Right cardiac atrium (tissue), 5 donors: ENCODE data around the gene GPR143. TPM values are rescaled to one million over a fixed set of nuclear protein-coding genes. Genes with fewer than 3 reads are reported as not detected.

Source experiments
- ATAC-seq, 2 donors: fragments of 200-7000 bp; cut with Tn5 transposase; one replicate each; pipeline versions ENCODE4 v1.8.0 to v1.9.1; 2020; ENCODE audit warnings: moderate library complexity in 2 of 2, mild to moderate bottlenecking in 1 of 2
- DNase-seq, 3 donors: peaks; one replicate each; pipeline ENCODE4 v3.0.0-alpha.2; 2020
- H3K27ac ChIP-seq: one replicate; pipeline ENCODE4 v1.5.1; 2013; ENCODE audit warnings: mild to moderate bottlenecking, low read length, control low read depth, moderate library complexity
- H3K27me3 ChIP-seq: one replicate; pipeline ENCODE4 v1.6.1; 2013; ENCODE audit not compliant: control insufficient read depth, insufficient read depth
- H3K4me1 ChIP-seq: one replicate; pipeline ENCODE4 v1.6.1; 2013; ENCODE audit warnings: low read length; ENCODE audit not compliant: control insufficient read depth, insufficient read depth
- H3K4me3 ChIP-seq: one replicate; pipeline ENCODE4 v1.5.1; 2013; ENCODE audit warnings: low read length, control low read depth
- H3K9me3 ChIP-seq: one replicate; pipeline ENCODE4 v1.6.1; 2013; ENCODE audit warnings: low read length; ENCODE audit not compliant: control insufficient read depth
- WGBS: extraction: QIAGEN DNeasy Blood & Tissue Kit; methylation state at CpG from one replicate; pipeline ENCODE4 v1.1.7; 2013; 5-methylcytosine and 5-hydroxymethylcytosine counted together
- intact Hi-C, 4 donors: fragments of 100-400 bp; cut with DNase I; formaldehyde crosslinking; loops; one replicate each; pipeline versions ENCODE4 v1.11.0 to v1.14.0; 2022 to 2023
- polyA plus RNA-seq: library from polyadenylated mRNA; stranded (reverse); fragments of 200-250 nt; gene quantifications from one replicate; pipeline ENCODE4 v1.2.3, GENCODE V29; 2013
- total RNA-seq, 4 donors: library from RNA; stranded (reverse); fragmentation: NEBNext Ultra II Directional; extraction: Animal tissue kit (Norgen Biotek cat#: 25700); gene quantifications; one replicate each; pipeline ENCODE4 v1.2.1, GENCODE V29; 2021
- donor health status: healthy with polysubstance abuse.
- donor health status: DM: no; HTN: yes; CAD: no.
- donor health status: DM: no; HTN: no; CAD: no.
- donor health status: DM: no; HTN: yes; CAD: no; lungs with severe emphysema.
- donor health status: DM: yes; HTN: yes; CAD: no.

The GPR143 gene
- total and polyA plus RNA-seq, 5 donors, result 0.14 to 0.28 (median 0.23) TPM; not detected in 1

DNA sequence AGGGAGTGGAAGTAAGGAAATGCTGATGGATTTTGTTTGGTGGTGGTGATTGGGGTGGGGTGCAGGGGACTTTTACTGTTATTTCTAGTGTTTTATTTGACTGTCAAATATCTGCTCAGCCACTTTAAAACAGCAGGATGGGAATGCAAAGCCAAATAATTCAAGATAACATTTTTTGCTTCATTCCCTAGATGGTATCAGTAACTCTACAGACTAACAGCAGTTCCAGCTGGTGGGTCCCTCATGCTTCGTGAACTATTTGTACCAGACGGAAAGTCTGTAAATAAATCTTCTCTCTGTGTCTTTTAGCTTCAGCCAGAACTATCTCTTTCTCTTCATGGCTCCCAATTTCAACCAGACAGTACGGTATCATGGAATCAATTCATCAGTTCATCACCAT is 27.5 kb downstream of the GPR143 start:
- no peaks in the 10 kb centered on the region for H3K9me3 ChIP-seq
- intact Hi-C loops, result no loop called here
- H3K27me3 ChIP-seq, result no peaks in the 10 kb centered on the region
- H3K4me3 ChIP-seq, result no peak overlapping the region
- no peak for DNase-seq
- no peak overlapping the region for H3K27ac ChIP-seq
- H3K4me1 ChIP-seq, result no peaks in the 10 kb centered on the region
- WGBS, result 37% methylated on average over 3 of the region's 3 CpGs
- ATAC-seq, result no peak

DNA sequence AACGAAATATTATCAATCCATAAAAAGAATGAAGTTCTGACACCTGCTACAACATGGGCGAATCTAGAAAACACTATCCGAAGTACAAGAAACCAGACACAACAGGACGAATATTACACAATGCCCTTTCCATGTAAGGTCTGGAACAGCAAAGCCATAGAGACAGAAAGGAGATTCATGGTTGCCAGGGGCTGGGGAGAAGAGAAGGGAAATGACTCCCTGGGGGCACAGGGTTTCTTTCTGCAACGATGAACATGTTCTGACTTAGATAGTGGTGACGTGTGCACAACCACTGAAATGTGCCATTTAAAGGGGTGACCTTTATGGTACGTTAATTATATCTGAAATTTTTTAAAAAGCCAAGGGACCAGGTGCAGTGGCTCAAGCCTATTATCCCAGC is 28.3 kb downstream of the GPR143 start:
- Histone ChIP-seq H3K27me3 (no peaks in the 10 kb centered on the region), H3K9me3 (no peaks in the 10 kb centered on the region), H3K4me1 (no peaks in the 10 kb centered on the region), H3K27ac (no peak overlapping the region), H3K4me3 (no peak overlapping the region)
- intact Hi-C loops, result no loop called here
- no peak for DNase-seq
- no peak for ATAC-seq
- WGBS, result 70% methylated on average over 7 of the region's 7 CpGs

DNA sequence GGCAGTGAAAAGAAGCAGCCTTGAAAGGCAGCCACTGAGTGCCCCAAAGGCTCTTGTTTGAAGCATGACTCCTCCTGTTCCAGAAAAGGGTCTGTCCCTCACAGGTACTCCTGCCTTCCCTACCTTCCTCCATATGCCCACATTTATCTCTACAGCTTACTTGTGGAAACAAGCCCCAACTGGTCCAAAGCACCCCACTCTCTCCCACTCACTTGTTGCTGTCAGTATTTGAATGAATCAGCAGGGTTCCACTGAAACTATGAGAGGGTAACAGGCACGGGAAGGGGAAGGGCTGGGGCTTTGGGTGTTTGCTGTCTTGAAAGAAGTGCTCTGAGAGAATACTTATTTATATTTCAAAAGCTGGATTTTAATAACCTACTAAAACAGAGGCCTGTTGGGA is 34.9 kb downstream of the GPR143 start:
- H3K4me1 ChIP-seq, result no peaks in the 10 kb centered on the region
- no peaks in the 10 kb centered on the region for H3K9me3 ChIP-seq
- H3K4me3 ChIP-seq, result no peak overlapping the region
- no peak for ATAC-seq
- WGBS, result 63% methylated on average over 1 of the region's 1 CpG
- intact Hi-C loops, result no loop called here
- no peak overlapping the region for H3K27ac ChIP-seq
- DNase-seq, result no peak
- H3K27me3 ChIP-seq, result no peaks in the 10 kb centered on the region

DNA sequence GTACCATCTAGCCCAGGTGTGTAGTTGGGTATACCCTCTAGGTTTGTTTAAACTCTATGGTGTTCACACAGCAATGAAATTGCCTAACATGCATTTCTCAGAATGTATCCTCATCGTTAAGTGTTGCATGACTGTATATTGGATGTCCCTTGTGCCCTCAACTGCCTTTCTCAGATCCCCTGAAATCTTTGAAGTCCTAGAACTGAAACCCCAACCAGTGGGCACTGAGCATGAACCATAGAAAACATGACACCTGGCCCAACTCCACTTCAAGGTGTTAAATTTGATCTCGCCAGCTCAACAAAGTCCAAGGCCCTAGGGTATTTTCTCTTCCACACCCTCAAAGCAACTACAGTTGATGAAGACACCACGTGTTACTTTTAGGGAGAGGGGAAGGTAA is 35.6 kb downstream of the GPR143 start:
- H3K4me3 ChIP-seq, result no peak overlapping the region
- no peaks in the 10 kb centered on the region for H3K27me3 ChIP-seq
- H3K27ac ChIP-seq, result no peak overlapping the region
- intact Hi-C loops, result no loop called here
- no peaks in the 10 kb centered on the region for H3K4me1 ChIP-seq
- 87% methylated on average over 3 of the region's 3 CpGs for WGBS
- H3K9me3 ChIP-seq, result no peaks in the 10 kb centered on the region
- no peak for DNase-seq
- no peak for ATAC-seq

DNA sequence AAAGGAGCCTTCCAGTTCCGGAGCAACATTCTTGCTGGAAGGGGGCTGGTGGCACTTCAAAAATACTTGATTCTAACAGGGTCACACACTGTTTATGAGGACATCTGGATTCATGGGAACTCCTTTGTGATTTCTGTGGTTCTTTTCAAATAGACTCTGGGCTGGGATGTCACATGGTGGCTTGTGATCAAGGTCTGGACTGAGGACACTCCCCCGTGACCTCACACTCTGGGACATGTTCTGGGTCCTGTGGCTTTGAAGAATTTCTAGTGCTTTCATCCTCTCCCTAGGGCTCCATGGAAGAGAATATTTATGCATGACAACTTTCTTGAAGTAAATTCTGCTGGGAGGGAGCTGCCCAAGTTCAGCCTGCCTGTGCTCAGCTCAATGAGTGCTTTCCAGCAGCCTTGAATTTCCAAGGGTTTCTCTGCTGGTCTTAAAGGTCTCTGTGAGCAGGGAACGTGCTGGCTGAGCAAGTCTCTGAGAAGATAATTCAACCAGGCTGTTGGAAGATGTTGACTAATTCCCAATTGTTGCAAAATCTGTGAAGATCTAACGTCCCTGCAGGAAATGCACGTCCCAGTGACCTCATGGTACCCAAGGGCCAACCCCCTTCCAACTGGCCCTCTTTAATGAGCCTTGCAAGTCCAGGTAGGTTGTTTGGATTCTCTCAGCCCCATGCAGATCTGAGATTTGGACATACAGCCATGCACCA is 36.3 kb downstream of the GPR143 start:
- DNase-seq (no peak), ATAC-seq (no peak)
- 79% methylated on average over 5 of the region's 5 CpGs for WGBS
- intact Hi-C loops, result no loop called here
- Histone ChIP-seq H3K27ac (no peak overlapping the region), H3K4me1 (no peaks in the 10 kb centered on the region), H3K4me3 (no peak overlapping the region), H3K27me3 (no peaks in the 10 kb centered on the region), H3K9me3 (no peaks in the 10 kb centered on the region)

DNA sequence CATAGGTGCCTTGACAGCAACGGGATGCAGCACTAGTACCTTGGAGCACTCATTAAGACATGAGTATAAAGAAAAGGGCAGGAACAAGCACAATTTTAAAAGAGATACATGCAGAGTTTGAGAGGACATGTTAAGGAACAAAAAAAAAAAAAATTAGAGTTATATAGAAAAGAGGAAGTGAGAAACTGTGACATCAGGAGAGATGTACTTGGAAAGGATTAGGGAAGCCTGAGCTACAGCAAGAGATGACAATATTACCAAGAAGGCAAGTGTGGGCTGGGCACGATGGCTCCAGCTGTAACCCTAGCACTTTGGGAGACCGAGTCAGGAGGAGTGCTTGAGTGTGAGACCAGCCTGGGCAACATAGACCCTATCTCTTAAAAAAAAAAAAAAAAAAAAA is 37.4 kb downstream of the GPR143 start:
- 95% methylated on average over 3 of the region's 3 CpGs for WGBS
- no peaks in the 10 kb centered on the region for H3K27me3 ChIP-seq
- H3K4me3 ChIP-seq, result no peak overlapping the region
- ATAC-seq (no peak), DNase-seq (no peak)
- intact Hi-C loops, result no loop called here
- H3K9me3 ChIP-seq, result no peaks in the 10 kb centered on the region
- no peak overlapping the region for H3K27ac ChIP-seq
- no peaks in the 10 kb centered on the region for H3K4me1 ChIP-seq

DNA sequence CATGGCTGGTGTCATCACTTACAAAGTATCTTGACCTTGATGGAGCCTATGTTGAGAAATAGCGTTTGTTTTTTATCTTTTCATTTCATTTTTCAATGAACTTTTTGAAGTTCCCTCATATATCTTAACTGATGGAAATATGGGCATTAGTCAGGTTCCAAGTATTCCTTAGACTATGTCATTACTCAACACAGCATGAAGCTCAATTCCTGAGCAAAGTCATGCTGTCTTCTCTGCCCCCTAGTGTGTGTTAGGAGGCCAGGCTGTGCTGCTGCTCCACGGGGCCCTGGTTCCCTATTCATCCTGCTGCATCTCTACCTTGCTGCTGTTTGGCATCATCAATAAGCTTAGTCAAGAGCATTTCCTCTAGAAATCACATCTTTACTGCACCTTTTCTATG is 40.9 kb downstream of the GPR143 start:
- intact Hi-C loops, result no loop called here
- Histone ChIP-seq H3K27me3 (no peaks in the 10 kb centered on the region), H3K4me1 (no peaks in the 10 kb centered on the region), H3K9me3 (peaks cover 4% of the 10 kb centered on the region), H3K27ac (no peak overlapping the region), H3K4me3 (no peak overlapping the region)
- no peak for ATAC-seq
- 80% methylated on average over 2 of the region's 2 CpGs for WGBS
- DNase-seq, result no peak

DNA sequence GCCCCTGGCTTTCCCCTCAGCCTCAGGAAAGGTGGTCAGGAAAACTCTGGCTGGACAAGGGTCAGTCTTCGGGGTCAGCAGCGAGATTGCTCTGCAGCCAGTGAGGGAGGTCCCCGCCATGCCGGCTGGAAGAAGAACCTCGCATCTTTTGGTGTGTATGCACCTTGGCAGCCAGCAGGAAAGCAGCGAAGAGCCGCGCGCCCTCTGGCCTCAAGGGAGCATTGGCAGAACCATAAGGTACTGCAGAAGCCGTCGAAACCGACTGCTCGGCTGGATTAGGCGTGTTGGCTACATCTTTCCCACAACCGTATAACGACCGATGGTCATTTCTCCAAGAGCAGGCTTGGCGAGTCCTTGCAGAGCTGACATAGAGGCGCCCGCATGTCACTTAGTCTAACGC is 48.3 kb downstream of the GPR143 start:
- intact Hi-C loops, result loop anchor here in 1 of 4 donors (10.0 kb wide), 1 partner anchor 1723 kb away; no protein-coding TSS in a partner anchor
- Histone ChIP-seq H3K9me3 (no peaks in the 10 kb centered on the region), H3K4me1 (no peaks in the 10 kb centered on the region), H3K27me3 (no peaks in the 10 kb centered on the region), H3K27ac (no peak overlapping the region), H3K4me3 (no peak overlapping the region)
- DNase-seq, result no peak
- WGBS, result 97% methylated on average over 21 of the region's 21 CpGs
- no peak for ATAC-seq

DNA sequence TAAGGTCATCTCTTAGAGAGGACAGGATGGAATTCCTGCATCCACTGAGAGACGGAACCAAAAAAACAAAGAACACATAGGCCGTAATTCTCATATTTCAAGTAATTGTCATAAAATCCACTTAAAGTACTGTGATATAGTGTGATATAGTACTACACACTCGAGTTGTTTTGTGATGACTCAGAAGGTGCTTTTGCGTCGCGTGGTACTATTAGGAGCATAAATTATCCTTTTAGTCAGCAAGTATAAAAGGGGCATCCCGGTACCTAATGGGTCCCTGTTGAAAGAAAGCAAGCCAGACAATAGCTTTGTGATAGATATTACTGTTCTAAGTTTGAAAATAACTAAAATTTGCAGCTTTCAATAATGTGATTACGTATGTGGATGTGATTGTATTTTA is 55.3 kb downstream of the GPR143 start:
- intact Hi-C loops, result loop anchor here in 1 of 4 donors (10.0 kb wide), 1 partner anchor 1716 kb away; no protein-coding TSS in a partner anchor
- no peaks in the 10 kb centered on the region for H3K4me1 ChIP-seq

DNA sequence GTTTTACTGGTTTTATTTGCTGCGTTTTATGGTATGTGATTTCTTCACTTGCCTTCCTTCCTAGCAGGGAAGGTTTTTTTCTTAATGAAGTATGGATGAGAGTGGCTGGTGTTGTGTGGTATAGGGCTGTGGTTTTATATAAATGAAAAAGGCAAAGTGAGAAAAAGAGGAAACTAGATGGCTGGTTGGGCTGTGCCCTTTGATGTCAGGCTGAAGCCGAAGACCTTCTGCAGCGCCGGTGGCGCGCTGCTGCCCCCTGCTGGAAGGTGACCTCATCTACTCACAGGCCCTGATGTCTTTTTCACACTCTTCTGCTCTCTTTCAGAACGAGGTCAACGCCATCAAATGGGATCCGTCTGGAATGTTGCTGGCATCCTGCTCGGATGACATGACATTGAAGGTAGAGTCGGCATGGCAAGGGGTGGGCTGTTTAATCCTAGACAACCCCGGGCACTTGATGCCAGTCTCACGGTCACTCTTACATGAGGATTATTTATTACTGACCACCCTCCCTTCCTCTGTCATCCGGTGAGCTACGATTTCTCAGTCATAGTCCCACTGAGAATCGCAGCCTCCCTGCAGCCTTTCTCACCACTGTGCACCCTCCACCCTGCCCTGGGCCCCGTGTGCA is 56.6 kb downstream of the GPR143 start:
- peak; percentile 73 to 88 for ATAC-seq
- Histone ChIP-seq H3K9me3 (no peaks in the 10 kb centered on the region), H3K27me3 (no peaks in the 10 kb centered on the region), H3K4me1 (no peaks in the 10 kb centered on the region), H3K27ac (no peak overlapping the region), H3K4me3 (no peak overlapping the region)
- 29% methylated on average over 17 of the region's 17 CpGs for WGBS
- intact Hi-C loops, result loop anchor here in 3 of 4 donors (5.0 to 10.0 kb wide), 3 partner anchors 737 to 964 kb away; no protein-coding TSS in a partner anchor
- DNase-seq, result peak; percentile 66 to 90 (median 87)

More for the DNA sequence above, 55.3 kb downstream of the GPR143 start:
- H3K4me3 ChIP-seq, result no peak overlapping the region
- no peak for ATAC-seq
- 94% methylated on average over 8 of the region's 8 CpGs for WGBS
- DNase-seq, result no peak
- no peaks in the 10 kb centered on the region for H3K9me3 ChIP-seq
- H3K27ac ChIP-seq, result no peak overlapping the region
- H3K27me3 ChIP-seq, result no peaks in the 10 kb centered on the region

DNA sequence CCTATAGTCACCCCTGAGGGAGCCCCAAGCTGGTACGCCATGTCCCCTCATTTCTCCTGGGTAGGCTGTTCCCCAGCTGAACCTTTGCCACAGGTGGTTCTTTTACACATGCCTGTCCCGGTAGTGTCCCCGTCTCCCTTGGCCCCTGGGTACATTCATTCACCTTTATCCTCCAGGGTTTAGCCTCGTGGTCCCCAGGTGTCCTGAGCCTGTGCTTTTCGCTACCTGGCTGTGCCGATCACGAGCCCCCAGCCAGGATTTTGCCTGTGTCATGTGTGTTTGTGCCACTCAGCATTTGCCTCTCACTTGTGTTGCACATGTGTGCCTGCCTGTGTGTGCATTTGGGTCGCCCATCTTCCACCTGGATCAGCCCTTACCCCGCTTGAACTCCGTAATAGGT is 57.6 kb downstream of the GPR143 start:
- no peaks in the 10 kb centered on the region for H3K9me3 ChIP-seq
- intact Hi-C loops, result loop anchor here in 3 of 4 donors (5.0 to 10.0 kb wide), 3 partner anchors 736 to 963 kb away; no protein-coding TSS in a partner anchor
- WGBS, result 97% methylated on average over 10 of the region's 10 CpGs
- no peaks in the 10 kb centered on the region for H3K27me3 ChIP-seq
- H3K4me1 ChIP-seq, result no peaks in the 10 kb centered on the region
- DNase-seq, result no peak
- no peak for ATAC-seq
- no peak overlapping the region for H3K27ac ChIP-seq
- no peak overlapping the region for H3K4me3 ChIP-seq
